NCI-H2171 treated with DMSO at 0.1 percent for 48 hours (cell line): ENCODE measurements around the gene ASAH2.
A peak's percentile ranks its signal among the peaks of the same experiment; 100 is the strongest.
"Not testable (repeated sequence)": the region's sequence is repeated elsewhere in the genome, so short reads cannot be mapped to it uniquely, and the experiment has no call there.

Source experiments
- DNase-seq: peaks from one replicate; lab custom pipeline; 2025; lab: John Stamatoyannopoulos, UW

ASAH2 gene

GRCh38 chr10:50254479-50254878, 3.2 kb upstream of the ASAH2 start:
- DNase-seq, result no peak

- DNase-seq, result no peak
Observed at GRCh38 chr10:50250096-50250854, 1.0 kb downstream of the ASAH2 start.

- DNase-seq, result no peak
Observed at GRCh38 chr10:50248598-50248997, 2.7 kb downstream of the ASAH2 start.

- no peak for DNase-seq
Observed at GRCh38 chr10:50248062-50248461, 3.3 kb downstream of the ASAH2 start.

GRCh38 chr10:50244201-50244600, 7.1 kb downstream of the ASAH2 start:
- no peak for DNase-seq

- no peak for DNase-seq
Observed at GRCh38 chr10:50242777-50243176, 8.5 kb downstream of the ASAH2 start.

- DNase-seq, result not testable (repeated sequence)
Observed at GRCh38 chr10:50241478-50241877, 9.8 kb downstream of the ASAH2 start.

GRCh38 chr10:50234486-50234885, 16.8 kb downstream of the ASAH2 start:
- DNase-seq, result no peak

GRCh38 chr10:50232261-50232639, 19.1 kb downstream of the ASAH2 start:
- DNase-seq, result no peak

GRCh38 chr10:50231515-50232260, 19.6 kb downstream of the ASAH2 start:
- DNase-seq, result no peak

- no peak for DNase-seq
Observed at GRCh38 chr10:50229460-50229859, 21.9 kb downstream of the ASAH2 start.

GRCh38 chr10:50228672-50229071, 22.6 kb downstream of the ASAH2 start:
- no peak for DNase-seq

- no peak for DNase-seq
Observed at GRCh38 chr10:50226610-50227009, 24.7 kb downstream of the ASAH2 start.

- DNase-seq, result peak; percentile 64
Observed at GRCh38 chr10:50224330-50224952, 26.9 kb downstream of the ASAH2 start.

- no peak for DNase-seq
Observed at GRCh38 chr10:50222199-50222598, 29.1 kb downstream of the ASAH2 start.

GRCh38 chr10:50221470-50221869, 29.8 kb downstream of the ASAH2 start:
- DNase-seq, result no peak

GRCh38 chr10:50219646-50220045, 31.7 kb downstream of the ASAH2 start:
- DNase-seq, result no peak

- no peak for DNase-seq
Observed at GRCh38 chr10:50219200-50219599, 32.1 kb downstream of the ASAH2 start.

- DNase-seq, result peak; percentile 73
Observed at GRCh38 chr10:50216894-50217293, 34.4 kb downstream of the ASAH2 start.

- peak; percentile 21 for DNase-seq
Observed at GRCh38 chr10:50216418-50216817, 34.9 kb downstream of the ASAH2 start.

- no peak for DNase-seq
Observed at GRCh38 chr10:50211670-50212069, 39.6 kb downstream of the ASAH2 start.

- DNase-seq, result no peak
Observed at GRCh38 chr10:50210876-50211275, 40.4 kb downstream of the ASAH2 start.
